GM19324 (cell line): ENCODE data around the gene TNS1.
"Not testable (repeated sequence)": the region's sequence is repeated elsewhere in the genome, so short reads cannot be mapped to it uniquely, and the experiment has no call there.

Experiments used
- ATAC-seq: cut with Tn5 transposase; IDR thresholded peaks from one replicate; pipeline ENCODE4 v1.9.1; 2021; ENCODE audit warnings: mild to moderate bottlenecking, moderate library complexity; ENCODE audit not compliant: unreplicated experiment, low FRiP score

Gene TNS1

GRCh38 chr2:218030409-218031195 lies 27.8 kb upstream of the TNS1 start:
- no peak for ATAC-seq

GRCh38 chr2:218029366-218030360 lies 26.9 kb upstream of the TNS1 start:
- no peak for ATAC-seq

- no peak for ATAC-seq
Measured at GRCh38 chr2:218028562-218029348, 26.0 kb upstream of the TNS1 start.

GRCh38 chr2:218028189-218028495 lies 25.3 kb upstream of the TNS1 start:
- ATAC-seq = no peak

GRCh38 chr2:218027426-218028188 lies 24.8 kb upstream of the TNS1 start:
- no peak for ATAC-seq

DNA sequence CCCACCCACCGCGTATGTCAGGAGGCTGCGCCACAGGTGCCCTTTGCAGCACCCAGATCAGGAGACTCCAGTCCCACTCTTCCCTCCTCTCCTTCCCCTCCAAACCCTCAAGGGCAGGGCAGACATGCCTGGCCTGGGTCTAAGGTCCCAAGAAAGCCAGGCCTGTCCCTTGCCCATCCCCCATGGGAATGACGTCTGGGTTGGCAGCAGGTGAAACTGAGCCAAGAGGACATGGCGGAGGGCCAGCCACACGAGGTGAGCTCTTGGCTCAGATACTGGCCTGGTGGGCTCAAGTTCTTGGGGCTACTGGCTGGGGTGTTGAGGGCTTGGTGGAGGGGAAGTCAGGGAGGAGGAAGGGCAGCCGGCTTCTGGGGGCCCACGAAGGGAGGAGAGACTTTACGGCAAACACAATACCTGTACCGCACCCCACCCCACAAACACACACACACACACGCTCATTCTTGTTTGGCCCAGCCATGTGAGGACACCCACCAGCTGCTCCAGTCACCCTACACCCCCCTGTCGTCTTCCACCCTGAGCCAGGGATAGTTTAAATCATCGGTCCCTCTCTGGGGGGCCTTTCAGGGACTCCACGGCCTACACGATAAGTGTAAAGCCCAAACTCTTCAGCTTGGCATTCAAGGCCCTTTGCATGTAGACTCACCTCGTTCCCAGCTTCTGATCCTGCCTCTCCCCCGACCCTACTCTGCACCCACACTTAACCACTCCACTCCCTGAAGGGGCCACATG lies 24.1 kb upstream of the TNS1 start:
- no peak for ATAC-seq

GRCh38 chr2:218026244-218026643 lies 23.4 kb upstream of the TNS1 start:
- no peak for ATAC-seq

DNA sequence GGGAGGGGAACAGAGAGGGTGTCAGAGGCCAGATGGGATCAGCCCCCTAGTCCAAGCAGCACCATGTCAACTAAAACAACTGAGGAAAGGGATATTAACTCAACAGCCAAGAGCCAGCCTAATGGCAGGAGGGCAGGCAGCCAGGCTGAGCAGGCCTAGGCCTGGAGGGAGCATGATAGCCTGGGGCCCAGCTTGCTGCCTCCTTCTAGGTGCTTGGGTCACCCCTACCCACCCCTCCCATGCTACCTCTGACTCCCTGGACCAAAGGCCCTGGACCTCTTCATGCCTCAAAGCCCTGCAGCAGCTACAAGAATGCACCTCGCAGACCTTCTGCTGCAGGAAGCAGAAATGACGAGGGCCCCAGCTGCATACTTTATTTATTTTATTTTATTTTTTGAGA lies 22.1 kb upstream of the TNS1 start:
- no peak for ATAC-seq

DNA sequence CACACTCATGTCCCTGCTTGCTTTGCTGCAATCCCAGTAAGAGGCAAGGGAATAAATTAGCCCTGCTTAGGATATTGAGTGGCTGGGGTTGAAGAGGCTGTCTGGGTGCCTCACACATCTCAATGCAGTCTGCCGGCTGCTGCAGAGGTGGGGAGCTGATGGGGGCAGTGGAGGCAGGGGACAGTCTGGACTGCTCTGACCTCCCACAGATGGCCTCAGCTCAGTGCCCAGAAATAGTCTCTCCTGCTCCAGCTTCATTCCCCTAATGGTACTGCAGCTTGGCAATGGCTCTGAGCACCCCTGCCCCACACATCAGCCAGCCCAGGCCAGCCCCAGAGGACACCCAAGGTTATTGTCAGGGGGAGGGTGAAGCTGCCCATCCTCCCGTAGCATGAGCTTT lies 21.5 kb upstream of the TNS1 start:
- ATAC-seq = no peak

- no peak for ATAC-seq
Measured at GRCh38 chr2:218023636-218024035, 20.8 kb upstream of the TNS1 start.

DNA sequence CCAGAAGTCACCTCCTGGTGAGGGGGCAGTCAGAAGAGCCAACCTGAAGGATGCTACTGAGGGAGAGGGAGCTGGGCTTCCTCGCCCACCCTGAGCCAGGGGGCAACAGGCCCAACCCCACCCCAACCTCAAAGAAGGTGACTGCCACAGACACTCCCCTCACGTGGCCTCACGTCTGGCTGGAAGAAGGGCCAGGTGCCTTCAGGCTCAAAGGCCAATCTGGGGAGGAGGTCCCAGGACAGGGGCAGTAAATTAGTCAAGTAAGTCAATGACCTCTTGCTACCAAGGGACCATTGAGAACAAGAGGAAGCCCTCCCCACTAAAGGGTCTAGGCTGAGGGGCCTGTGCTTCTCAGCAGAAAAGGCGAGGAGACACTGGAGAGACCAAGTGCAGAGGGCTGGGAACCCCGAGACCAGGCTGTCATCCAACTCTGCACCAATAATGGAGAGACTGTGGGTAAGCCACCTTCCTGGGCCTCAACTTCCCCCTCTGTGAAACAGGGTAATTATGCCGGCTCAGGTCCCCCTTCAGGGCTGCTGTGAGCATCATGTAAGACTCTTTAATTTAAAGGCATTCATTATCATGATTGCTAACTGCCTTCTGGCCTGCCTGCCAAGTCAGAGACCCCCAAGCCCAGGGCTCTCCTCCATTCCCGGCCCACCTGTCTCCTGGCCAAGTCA lies 20.2 kb upstream of the TNS1 start:
- ATAC-seq = no peak

- ATAC-seq = no peak
Measured at GRCh38 chr2:218022131-218022850, 19.5 kb upstream of the TNS1 start.

GRCh38 chr2:218021536-218022071 lies 18.8 kb upstream of the TNS1 start:
- no peak for ATAC-seq

- ATAC-seq = no peak
Measured at GRCh38 chr2:218020966-218021535, 18.3 kb upstream of the TNS1 start.

- ATAC-seq = no peak
Measured at GRCh38 chr2:218020281-218020680, 17.5 kb upstream of the TNS1 start.

GRCh38 chr2:218019411-218020060 lies 16.7 kb upstream of the TNS1 start:
- ATAC-seq = no peak

DNA sequence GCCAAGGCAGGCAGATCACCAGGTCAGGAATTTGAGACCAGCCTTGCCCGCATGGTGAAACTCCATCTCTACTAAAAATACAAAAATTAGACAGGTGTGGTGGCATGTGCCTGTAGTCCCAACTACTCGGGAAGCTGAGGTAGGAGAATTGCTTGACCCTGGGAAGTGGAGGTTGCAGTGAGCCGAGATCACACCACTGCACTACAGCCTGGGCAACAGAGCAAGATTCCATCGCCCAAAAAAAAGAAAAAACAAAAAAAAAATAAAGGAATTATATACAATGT lies 16.0 kb upstream of the TNS1 start:
- not testable (repeated sequence) for ATAC-seq
